ENCODE data around the gene FMN1.

The FMN1 gene

GRCh38 chr15:32893421-32893820, 301.1 kb downstream of the FMN1 start:
- CTCF ChIA-PET = no interaction called here
- POLR2A ChIA-PET (ENCODE audit: low non-redundant PET) = no interaction called here

GRCh38 chr15:32889214-32889613, 305.3 kb downstream of the FMN1 start:
- CTCF ChIA-PET = no interaction called here

More at GRCh38 chr15:32893421-32893820, 301.1 kb downstream of the FMN1 start:
- no peak for TF ChIP-seq CTCF (conservative IDR thresholded peaks at IDR 0.05; ENCODE audit: low read depth)
- no peak overlapping the region for H3K27ac ChIP-seq
- no peak for DNase-seq (ENCODE audit: low spot score)

GRCh38 chr15:32888221-32888761, 306.2 kb downstream of the FMN1 start:
- ChIA-PET POLR2A (ENCODE audit: low non-redundant PET) (no interaction called here), CTCF (no interaction called here)
- no peak for DNase-seq (ENCODE audit: low spot score)
- no peak for TF ChIP-seq CTCF (conservative IDR thresholded peaks at IDR 0.05; ENCODE audit: low read depth)
- H3K27ac ChIP-seq = no peak overlapping the region

More at GRCh38 chr15:32889214-32889613, 305.3 kb downstream of the FMN1 start:
- DNase-seq (ENCODE audit: low spot score) = no peak
- TF ChIP-seq CTCF (conservative IDR thresholded peaks at IDR 0.05; ENCODE audit: low read depth) = no peak
- H3K27ac ChIP-seq = no peak overlapping the region
- POLR2A ChIA-PET (ENCODE audit: low non-redundant PET) = no interaction called here

- no peak for DNase-seq (ENCODE audit: low spot score)
- POLR2A ChIA-PET (ENCODE audit: low non-redundant PET) = no interaction called here
- TF ChIP-seq CTCF (conservative IDR thresholded peaks at IDR 0.05; ENCODE audit: low read depth) = no peak
- CTCF ChIA-PET = interaction anchor here (0.7 kb wide), 1 partner anchor 25 kb away, joined by 3 read pairs; no protein-coding TSS in a partner anchor
- no peak overlapping the region for H3K27ac ChIP-seq
Measured at GRCh38 chr15:32887090-32887489, 307.4 kb downstream of the FMN1 start.

GRCh38 chr15:32886459-32886858, 308.1 kb downstream of the FMN1 start:
- H3K27ac ChIP-seq = no peak overlapping the region
- DNase-seq (ENCODE audit: low spot score) = no peak
- no peak for TF ChIP-seq CTCF (conservative IDR thresholded peaks at IDR 0.05; ENCODE audit: low read depth)
- CTCF ChIA-PET = no interaction called here
- POLR2A ChIA-PET (ENCODE audit: low non-redundant PET) = no interaction called here

GRCh38 chr15:32885713-32886112, 308.8 kb downstream of the FMN1 start:
- no peak overlapping the region for H3K27ac ChIP-seq
- CTCF ChIA-PET = no interaction called here
- no peak for DNase-seq (ENCODE audit: low spot score)
- no peak for TF ChIP-seq CTCF (conservative IDR thresholded peaks at IDR 0.05; ENCODE audit: low read depth)
- POLR2A ChIA-PET (ENCODE audit: low non-redundant PET) = no interaction called here

- no peak for TF ChIP-seq CTCF (conservative IDR thresholded peaks at IDR 0.05; ENCODE audit: low read depth)
- ChIA-PET CTCF (no interaction called here), POLR2A (ENCODE audit: low non-redundant PET) (no interaction called here)
Measured at GRCh38 chr15:32884146-32884545, 310.4 kb downstream of the FMN1 start.

More at GRCh38 chr15:32884146-32884545, 310.4 kb downstream of the FMN1 start:
- no peak for DNase-seq (ENCODE audit: low spot score)
- no peak overlapping the region for H3K27ac ChIP-seq
